Ramos (cell line): Measurements from ENCODE around the gene EIF4E2.
"Not testable (repeated sequence)": the region's sequence is repeated elsewhere in the genome, so short reads cannot be mapped to it uniquely, and the experiment has no call there.

Experiments
- in situ Hi-C: fragments of 300-500 bp; cut with MboI; formaldehyde crosslinking; loops from one replicate; pipeline ENCODE4 v1.14.3; 2022; ENCODE audit warnings: low sequenced_read_pairs; ENCODE audit not compliant: unreplicated experiment

EIF4E2 gene

DNA sequence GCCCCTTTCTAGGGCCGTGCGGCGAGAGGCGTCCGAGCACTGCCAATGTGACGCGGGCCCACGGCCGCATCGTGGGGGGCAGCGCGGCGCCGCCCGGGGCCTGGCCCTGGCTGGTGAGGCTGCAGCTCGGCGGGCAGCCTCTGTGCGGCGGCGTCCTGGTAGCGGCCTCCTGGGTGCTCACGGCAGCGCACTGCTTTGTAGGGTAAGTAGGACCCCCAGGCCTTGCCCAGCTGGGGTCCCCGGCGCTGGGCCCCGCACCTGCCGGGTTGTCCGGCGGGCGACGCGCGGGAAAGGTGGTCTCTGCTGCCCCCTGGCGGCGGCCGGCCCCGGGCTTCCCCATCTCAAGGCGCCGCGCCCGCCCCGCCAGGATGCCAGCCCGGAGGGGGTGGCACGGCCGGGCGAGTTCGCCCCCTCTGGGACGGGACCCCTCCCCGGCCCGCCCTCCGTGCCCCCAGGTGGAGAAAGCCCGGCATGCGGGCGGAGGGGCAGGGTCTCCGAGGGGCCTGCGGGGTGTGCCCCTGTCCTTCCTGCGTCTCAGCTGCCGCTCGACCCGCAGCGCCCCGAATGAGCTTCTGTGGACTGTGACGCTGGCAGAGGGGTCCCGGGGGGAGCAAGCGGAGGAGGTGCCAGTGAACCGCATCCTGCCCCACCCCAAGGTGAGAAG is 28.4 kb upstream of the EIF4E2 start:
- in situ Hi-C loops = loop anchor here (10.0 kb wide), 1 partner anchor 617 kb away; no protein-coding TSS in a partner anchor

DNA sequence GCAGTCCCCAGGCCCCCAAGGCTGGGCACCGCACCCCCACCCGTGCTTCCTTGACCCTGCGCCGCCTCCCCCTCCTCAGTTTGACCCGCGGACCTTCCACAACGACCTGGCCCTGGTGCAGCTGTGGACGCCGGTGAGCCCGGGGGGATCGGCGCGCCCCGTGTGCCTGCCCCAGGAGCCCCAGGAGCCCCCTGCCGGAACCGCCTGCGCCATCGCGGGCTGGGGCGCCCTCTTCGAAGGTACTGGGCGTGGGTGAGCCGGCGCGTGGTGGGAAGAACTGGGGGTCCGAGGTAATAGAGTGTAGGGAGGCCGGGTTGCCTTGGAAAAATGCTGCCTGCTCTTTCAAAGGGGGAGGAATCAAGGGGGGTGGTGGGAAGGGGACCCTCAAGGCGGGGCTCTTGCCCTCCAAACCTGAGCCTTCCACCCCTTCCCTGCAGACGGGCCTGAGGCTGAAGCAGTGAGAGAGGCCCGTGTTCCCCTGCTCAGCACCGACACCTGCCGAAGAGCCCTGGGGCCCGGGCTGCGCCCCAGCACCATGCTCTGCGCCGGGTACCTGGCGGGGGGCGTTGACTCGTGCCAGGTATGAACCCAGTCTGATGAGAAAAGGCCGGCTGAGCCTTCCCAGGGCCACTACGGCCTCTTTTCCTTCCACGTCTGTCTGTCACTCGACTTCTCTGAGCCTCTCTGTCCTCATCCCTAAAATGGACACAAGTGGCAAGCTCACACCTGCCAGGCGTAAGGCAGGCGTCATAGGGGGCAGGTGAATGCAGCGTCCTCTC is 27.7 kb upstream of the EIF4E2 start:
- in situ Hi-C loops = loop anchor here (10.0 kb wide), 1 partner anchor 618 kb away; no protein-coding TSS in a partner anchor

DNA sequence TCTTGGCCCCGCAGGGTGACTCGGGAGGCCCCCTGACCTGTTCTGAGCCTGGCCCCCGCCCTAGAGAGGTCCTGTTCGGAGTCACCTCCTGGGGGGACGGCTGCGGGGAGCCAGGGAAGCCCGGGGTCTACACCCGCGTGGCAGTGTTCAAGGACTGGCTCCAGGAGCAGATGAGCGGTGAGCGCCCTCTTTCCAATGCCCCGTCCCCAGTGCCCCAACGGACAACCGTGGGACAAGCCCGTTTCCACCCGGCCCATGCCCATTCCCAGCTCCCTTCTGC is 27.1 kb upstream of the EIF4E2 start:
- in situ Hi-C loops = loop anchor here (10.0 kb wide), 1 partner anchor 619 kb away; no protein-coding TSS in a partner anchor

DNA sequence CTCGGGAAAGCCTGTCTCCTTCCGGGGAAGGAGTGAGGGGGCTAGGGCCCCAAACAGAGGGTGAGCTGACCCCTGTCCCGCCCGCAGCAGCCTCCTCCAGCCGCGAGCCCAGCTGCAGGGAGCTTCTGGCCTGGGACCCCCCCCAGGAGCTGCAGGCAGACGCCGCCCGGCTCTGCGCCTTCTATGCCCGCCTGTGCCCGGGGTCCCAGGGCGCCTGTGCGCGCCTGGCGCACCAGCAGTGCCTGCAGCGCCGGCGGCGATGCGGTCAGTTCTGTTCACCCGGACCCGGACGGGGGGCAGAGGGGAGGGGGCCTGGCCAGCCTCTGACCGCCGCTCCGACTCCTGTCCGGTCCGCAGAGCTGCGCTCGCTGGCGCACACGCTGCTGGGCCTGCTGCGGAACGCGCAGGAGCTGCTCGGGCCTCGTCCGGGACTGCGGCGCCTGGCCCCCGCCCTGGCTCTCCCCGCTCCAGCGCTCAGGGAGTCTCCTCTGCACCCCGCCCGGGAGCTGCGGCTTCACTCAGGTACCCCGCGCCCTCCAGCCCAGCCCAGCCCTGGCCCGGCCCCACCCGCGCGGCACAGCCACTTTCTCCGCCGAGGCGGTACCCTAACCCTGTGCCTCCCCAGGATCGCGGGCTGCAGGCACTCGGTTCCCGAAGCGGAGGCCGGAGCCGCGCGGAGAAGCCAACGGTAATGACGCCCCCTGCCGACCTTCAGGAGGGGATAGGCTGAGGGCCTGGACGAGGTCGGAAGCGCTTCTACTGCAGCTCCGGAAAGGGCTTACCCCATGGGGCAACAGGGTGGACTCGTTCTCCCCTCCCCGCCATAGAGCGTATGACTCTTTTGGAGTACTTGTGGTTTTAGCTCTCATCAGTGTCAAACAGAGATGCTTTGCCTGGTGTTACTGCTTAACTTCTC is 26.5 kb upstream of the EIF4E2 start:
- in situ Hi-C loops = loop anchor here (10.0 kb wide), 1 partner anchor 619 kb away; no protein-coding TSS in a partner anchor

DNA sequence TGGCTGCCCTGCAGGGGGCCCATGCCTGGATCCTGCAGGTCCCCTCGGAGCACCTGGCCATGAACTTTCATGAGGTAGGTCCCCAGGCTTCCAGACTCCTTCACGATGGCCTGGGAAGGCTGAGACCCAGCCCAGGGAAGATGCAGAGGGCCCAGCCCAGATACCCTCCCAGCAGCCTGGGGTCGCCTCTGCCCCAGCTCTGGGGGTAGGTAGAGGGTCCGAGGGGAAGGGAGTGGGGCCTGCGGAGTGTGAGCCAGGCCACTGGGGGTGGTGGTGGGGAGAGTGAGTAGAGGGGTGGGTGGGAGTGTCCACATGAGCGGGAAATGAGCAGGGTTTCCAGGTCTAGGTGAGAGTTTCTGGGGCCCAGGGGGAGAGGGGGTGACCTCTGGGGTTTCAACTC is 25.7 kb upstream of the EIF4E2 start:
- in situ Hi-C loops = loop anchor here (5.0 to 10.0 kb wide), 2 partner anchors 82 to 620 kb away; no protein-coding TSS in a partner anchor

DNA sequence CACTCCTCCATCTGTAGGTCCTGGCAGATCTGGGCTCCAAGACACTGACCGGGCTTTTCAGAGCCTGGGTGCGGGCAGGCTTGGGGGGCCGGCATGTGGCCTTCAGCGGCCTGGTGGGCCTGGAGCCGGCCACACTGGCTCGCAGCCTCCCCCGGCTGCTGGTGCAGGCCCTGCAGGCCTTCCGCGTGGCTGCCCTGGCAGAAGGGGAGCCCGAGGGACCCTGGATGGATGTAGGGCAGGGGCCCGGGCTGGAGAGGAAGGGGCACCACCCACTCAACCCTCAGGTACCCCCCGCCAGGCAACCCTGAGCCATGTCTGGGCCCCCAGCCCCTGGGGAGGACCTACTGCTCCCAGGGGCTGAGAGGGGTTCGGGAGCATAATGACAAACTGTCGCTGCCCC is 25.3 kb upstream of the EIF4E2 start:
- in situ Hi-C loops = loop anchor here (5.0 to 10.0 kb wide), 2 partner anchors 83 to 620 kb away; no protein-coding TSS in a partner anchor

DNA sequence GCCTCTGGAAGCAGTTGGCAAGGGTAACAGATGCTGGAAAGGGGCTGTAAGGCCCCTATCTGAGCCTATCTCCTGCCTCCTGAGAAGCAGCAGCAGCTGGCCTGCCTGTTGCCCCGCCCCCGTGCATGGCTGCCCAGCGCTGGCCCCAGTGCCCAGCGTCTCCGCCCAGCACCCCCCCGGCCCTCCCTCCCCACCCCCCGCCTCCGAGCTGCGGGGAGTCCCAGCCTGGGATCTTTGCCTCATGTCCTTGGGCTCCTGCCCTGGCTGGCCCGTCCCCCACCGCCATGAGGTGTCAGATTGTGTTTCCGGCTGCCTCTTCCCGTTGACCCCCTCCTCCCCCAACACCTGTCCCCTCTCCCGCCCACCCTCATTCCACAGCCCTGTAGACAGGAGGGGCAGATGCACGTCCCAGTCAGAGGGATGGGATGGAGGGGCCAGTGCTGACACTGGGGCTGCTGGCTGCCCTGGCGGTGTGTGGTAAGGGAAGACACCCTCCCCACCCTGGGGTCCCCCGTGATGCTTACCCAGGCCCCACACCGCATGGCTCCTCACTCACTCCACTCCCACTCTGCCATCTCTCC is 24.6 kb upstream of the EIF4E2 start, which contains the start of gene CHRND:
Gene CHRND (plus strand): TSS at position 370 of the 581 bp plus-strand sequence. CDS start 56 bp downstream, at position 426.
- in situ Hi-C loops = loop anchor here (5.0 to 10.0 kb wide), 2 partner anchors 84 to 621 kb away; no protein-coding TSS in a partner anchor

DNA sequence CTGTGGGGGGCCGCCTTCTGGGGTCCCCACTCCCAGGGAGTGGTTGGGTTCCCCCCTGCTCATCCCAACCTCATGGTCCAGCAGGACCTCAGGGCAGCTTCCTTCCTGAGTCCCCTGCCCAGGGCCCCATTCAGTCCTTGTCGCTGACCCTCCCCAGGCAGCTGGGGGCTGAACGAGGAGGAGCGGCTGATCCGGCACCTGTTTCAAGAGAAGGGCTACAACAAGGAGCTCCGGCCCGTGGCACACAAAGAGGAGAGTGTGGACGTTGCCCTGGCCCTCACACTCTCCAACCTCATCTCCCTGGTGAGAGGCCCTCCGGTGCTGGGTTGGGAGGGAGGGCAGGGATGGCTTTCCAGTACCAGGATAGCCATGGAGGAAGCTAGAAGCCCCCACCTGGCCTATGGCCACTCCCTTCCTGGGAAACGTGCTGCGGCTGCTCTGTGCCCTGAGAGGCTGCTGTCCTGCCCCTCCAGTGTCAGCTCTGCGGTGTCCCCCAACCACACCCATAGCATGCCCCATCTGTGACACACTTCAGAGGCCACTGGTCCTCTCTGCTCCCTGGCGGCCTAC is 24.0 kb upstream of the EIF4E2 start:
- in situ Hi-C loops = loop anchor here (5.0 to 10.0 kb wide), 2 partner anchors 84 to 622 kb away; no protein-coding TSS in a partner anchor

DNA sequence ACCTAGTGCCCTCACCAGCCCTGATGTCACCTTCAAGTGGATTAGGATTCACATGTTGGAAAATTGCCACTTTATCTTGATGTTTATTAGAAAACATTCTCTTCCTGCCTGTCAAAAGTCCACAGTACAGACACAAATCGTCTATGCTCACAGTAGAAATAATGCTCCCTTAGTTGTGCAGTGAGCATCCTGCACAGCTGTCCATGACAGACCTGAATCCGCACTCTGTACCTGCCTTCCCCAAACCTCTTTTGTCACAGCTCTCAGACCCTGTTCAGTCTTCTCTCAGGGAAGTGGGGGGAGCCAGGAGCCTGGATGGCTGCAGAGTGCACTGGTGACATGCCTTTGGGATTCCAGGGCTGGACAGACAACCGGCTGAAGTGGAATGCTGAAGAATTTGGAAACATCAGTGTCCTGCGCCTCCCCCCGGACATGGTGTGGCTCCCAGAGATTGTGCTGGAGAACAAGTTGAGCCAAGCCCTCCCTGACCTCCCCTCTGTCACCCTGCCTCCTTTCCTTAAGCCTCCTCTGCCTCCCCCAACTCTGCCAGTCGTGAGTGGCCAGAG is 22.5 kb upstream of the EIF4E2 start:
- in situ Hi-C loops = loop anchor here (5.0 to 10.0 kb wide), 2 partner anchors 86 to 623 kb away; no protein-coding TSS in a partner anchor

DNA sequence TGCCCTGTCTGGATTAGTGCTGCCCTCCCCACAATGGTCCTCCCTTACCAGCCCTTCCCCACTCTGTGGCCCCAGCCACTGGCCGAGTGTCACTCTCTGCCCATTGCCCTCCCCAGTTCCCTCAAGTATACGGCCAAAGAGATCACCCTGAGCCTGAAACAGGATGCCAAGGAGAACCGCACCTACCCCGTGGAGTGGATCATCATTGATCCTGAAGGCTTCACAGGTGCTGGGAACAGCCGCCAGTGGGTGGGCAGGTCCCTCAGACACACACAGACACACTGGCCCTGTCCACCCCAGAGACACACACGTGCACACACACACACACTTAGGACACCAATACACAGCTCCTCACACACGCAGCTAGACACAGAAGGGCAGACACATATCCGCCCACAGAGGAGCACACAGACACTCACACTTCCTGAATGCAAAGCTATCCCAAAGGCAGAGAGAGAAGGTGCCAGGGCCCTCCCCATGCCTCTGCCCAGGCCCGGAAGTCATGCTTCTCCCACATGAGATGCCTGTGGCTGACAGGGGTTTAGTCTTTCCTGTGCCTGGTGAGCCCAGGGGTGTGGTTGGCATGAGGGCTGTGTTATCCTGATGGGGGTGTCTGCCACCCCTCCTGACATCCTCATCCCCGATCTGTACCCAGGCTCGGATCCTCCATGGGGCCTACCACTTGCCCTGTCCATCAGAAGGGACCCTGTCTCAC is 21.6 kb upstream of the EIF4E2 start:
- in situ Hi-C loops = loop anchor here (5.0 to 10.0 kb wide), 2 partner anchors 87 to 624 kb away; no protein-coding TSS in a partner anchor

DNA sequence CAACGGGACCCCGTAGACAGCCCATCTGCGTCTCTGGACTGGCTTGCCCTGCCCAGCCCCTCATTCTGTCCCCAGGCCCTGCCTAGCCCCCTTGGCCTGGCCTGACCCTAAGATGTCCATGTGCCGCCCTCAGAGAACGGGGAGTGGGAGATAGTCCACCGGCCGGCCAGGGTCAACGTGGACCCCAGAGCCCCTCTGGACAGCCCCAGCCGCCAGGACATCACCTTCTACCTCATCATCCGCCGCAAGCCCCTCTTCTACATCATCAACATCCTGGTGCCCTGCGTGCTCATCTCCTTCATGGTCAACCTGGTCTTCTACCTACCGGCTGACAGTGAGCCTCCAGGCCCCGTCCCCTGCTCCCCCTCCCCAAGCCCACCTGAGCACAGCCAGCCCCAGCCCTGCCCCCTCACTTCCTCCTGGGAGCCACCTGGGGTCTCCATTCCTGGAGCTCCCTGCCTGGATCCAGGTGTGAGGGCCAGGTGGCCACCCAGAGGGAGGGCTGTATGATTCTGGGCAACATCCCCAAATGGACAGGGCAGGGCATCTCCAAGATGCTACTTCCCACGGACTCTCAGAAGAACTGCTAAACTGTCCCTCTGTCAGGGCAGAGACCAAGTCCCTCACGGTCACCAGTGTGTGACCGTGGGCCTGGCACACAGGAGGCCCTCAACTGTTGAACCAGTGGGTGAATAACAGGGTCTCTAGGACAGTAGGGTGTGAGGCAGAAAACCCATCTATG is 20.5 kb upstream of the EIF4E2 start:
- in situ Hi-C loops = loop anchor here (5.0 to 10.0 kb wide), 2 partner anchors 88 to 625 kb away; no protein-coding TSS in a partner anchor

DNA sequence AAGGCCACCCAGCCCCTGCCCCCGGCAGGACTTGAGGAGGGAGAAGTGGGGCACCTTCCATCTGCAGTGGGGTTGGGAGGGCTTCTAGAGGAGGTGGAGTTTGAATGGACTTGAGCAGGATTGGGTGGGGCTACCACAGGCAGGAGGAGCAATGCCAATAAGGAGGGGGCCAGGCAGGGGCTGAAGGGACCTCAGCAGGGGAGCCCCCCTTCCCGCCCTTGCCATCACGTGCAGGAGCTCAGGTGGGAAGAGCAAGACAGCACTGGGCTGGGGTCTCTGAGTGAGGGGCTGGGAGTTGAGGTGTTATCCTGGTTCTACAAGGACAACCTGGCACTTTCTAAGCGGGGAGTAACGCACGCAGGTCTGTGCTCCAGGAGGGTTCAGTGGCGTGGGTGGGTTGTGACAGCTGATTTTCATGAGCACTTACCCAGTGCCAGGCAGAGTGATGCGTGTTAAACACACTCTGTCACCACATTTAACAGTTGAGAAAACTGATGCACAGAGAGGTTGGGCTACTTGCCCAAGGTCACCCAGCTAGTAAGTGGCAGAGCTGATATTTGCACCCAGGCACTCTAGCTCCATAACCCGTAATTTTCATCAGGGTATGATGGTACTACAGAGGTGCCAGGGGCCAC is 19.7 kb upstream of the EIF4E2 start:
- in situ Hi-C loops = no loop called here

DNA sequence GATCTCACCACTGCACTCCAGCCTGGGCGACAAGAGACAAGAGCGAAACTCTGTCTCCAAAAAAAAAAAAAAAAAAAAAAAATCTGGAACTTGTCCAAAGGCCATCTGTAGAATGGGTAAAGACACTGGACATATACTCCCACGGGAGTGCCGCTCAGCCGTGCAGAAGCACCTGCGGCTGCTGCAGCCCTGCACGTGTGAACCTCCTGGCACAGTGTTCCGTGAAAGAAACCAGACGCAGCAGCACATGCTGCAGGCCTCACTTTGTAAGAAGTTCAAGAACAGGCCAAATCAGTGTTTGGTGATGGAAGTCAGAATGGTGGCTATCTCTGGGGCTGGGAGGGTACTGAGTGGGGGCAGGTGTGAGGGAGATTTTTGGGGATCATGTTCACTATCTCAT is 18.1 kb upstream of the EIF4E2 start:
- in situ Hi-C loops = no loop called here

DNA sequence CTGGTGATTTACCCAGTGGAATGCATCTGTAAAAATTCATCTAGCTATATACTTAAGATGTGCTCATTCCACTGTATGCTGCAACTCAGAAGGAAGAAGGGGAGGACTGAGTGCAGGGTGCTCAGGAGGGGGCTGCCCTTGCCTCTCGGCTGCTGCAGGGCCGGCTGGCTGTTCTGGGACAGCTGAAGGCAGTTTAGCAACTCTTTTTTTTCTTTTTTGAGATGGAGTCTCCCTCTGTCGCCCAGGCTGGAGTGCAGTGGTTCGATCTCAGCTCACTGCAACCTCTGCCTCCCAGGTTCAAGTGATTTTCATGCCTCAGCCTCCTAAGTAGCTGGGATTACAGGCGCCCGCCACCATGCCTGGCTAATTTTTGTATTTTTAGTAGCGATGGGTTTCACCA is 17.7 kb upstream of the EIF4E2 start:
- in situ Hi-C loops = not testable (repeated sequence)

DNA sequence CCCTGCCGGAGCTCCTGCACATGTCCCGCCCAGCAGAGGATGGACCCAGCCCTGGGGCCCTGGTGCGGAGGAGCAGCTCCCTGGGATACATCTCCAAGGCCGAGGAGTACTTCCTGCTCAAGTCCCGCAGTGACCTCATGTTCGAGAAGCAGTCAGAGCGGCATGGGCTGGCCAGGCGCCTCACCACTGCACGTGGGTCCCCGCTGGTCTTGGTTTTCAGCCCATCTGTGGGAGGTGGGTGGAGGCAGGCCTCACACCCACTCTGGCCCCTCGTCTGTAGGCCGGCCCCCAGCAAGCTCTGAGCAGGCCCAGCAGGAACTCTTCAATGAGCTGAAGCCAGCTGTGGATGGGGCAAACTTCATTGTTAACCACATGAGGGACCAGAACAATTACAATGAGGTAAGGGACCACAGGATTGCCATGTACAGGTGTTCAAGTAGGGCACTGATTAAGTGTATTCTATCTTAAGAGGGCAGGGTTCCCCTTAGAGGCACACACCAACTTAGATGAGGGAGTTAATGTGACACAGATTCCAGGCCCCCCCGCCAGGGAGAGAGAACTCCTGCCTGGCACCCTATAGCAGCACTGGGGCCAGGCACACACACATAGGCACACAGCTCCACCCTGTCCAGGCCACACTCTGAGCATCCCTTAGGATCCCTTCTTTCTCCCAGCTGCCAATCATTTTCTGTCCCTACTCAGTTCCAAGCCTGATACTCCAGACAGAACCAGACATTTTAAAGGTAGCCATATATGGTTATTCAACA is 16.4 kb upstream of the EIF4E2 start:
- in situ Hi-C loops = no loop called here

DNA sequence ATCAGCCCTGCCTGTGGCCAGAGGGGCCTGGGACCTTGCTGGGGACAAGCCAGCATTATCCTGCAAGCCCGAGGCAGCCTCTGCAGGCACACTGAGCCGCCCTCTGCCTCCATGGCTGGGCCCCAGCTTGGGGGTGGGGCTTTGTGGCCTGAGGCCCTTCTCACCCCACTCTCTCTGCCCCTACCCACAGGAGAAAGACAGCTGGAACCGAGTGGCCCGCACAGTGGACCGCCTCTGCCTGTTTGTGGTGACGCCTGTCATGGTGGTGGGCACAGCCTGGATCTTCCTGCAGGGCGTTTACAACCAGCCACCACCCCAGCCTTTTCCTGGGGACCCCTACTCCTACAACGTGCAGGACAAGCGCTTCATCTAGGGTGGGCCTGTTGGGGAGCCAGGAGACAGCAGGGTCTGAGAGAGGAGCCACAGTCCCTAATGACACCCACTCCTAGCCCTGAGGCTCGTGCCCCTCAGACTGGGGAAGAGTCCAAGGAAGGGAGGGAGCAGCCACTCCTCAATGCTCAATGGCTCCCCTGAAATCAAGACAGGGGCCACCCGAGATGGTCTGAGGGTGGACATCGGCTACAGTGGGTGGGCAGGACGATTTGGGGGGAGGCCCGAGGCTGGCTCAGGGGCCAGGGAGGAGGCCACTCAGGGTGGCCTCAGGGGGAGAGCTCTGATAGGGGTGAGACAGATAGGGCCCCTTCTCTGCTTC is 15.4 kb upstream of the EIF4E2 start:
- in situ Hi-C loops = no loop called here
